ENCODE results near the gene TUB. TPM values are rescaled to one million over a fixed set of nuclear protein-coding genes. Genes with fewer than 3 reads are reported as not detected.

The TUB gene
- polyA plus RNA-seq, 3 donors: not detected

- Histone ChIP-seq H3K27ac (ENCODE audit: low read depth in 1 of 2, low read length in 2 of 2) (no peak overlapping the region), H2AFZ (ENCODE audit: insufficient read depth, low read depth, low read length, poor library complexity, severe bottlenecking) (no peak overlapping the region), H3K79me2 (ENCODE audit: insufficient read depth, low read length) (no peaks in the 10 kb centered on the region), H3K4me3 (replicated peaks in 1 of 3; ENCODE audit: low read depth in 2 of 3, low read length in 3 of 3) (no peak overlapping the region), H3K4me1 (ENCODE audit: control insufficient read depth in 1 of 2, insufficient read depth in 2 of 2, low read length in 2 of 2) (no peaks in the 10 kb centered on the region), H3K27me3 (ENCODE audit: control insufficient read depth in 2 of 2, insufficient read depth in 2 of 2, low read length in 2 of 2) (no peaks in the 10 kb centered on the region), H3K36me3 (replicated peaks in 1 of 2; ENCODE audit: control insufficient read depth in 1 of 2, insufficient read depth in 2 of 2, low read length in 2 of 2) (no peaks in the 10 kb centered on the region), H4K20me1 (ENCODE audit: insufficient read depth, low read length) (no peaks in the 10 kb centered on the region), H3K9ac (ENCODE audit: insufficient read depth, low read length, poor library complexity, severe bottlenecking) (no peak overlapping the region), H3K4me2 (replicated peaks; ENCODE audit: extremely low read depth, low read length, poor library complexity, severe bottlenecking) (no peak overlapping the region), H3K9me3 (replicated peaks in 1 of 2; ENCODE audit: control insufficient read depth in 1 of 2, insufficient read depth in 1 of 2, low read length in 2 of 2) (no peaks in the 10 kb centered on the region)
- 100% methylated on average over 2 of the region's 2 CpGs for WGBS (ENCODE audit: insufficient coverage)
- intact Hi-C loops (cut with micrococcal nuclease): no loop called here
- H3K27ac Mint-ChIP-seq: no peak overlapping the region
- peaks cover 0 to 2% (median 0%) of the 10 kb centered on the region in 3 donors for H3K27me3 Mint-ChIP-seq (ENCODE audit: low read depth in 3 of 3)
- no peak for TF ChIP-seq CTCF (IDR thresholded peaks at IDR 0.05)
- no peak for DNase-seq
- H3K9me3 Mint-ChIP-seq: peaks cover 2 to 12% (median 8%) of the 10 kb centered on the region in 7 donors
- no peak overlapping the region for H3K4me3 Mint-ChIP-seq
- no peaks in the 10 kb centered on the region for H3K4me1 Mint-ChIP-seq
- H3K36me3 Mint-ChIP-seq: no peaks in the 10 kb centered on the region
Observed at GRCh38 chr11:8138526-8138925, 57.5 kb downstream of the TUB start.

GRCh38 chr11:8149726-8150125, 68.7 kb downstream of the TUB start:
- Histone ChIP-seq H4K20me1 (ENCODE audit: insufficient read depth, low read length) (no peaks in the 10 kb centered on the region), H3K36me3 (replicated peaks in 1 of 2; ENCODE audit: control insufficient read depth in 1 of 2, insufficient read depth in 2 of 2, low read length in 2 of 2) (no peaks in the 10 kb centered on the region), H3K4me1 (ENCODE audit: control insufficient read depth in 1 of 2, insufficient read depth in 2 of 2, low read length in 2 of 2) (no peaks in the 10 kb centered on the region), H3K9me3 (replicated peaks in 1 of 2; ENCODE audit: control insufficient read depth in 1 of 2, insufficient read depth in 1 of 2, low read length in 2 of 2) (no peaks in the 10 kb centered on the region), H3K79me2 (ENCODE audit: insufficient read depth, low read length) (no peaks in the 10 kb centered on the region), H3K27ac (ENCODE audit: low read depth in 1 of 2, low read length in 2 of 2) (no peak overlapping the region), H3K4me3 (replicated peaks in 1 of 3; ENCODE audit: low read depth in 2 of 3, low read length in 3 of 3) (no peak overlapping the region), H3K4me2 (replicated peaks; ENCODE audit: extremely low read depth, low read length, poor library complexity, severe bottlenecking) (no peak overlapping the region), H2AFZ (ENCODE audit: insufficient read depth, low read depth, low read length, poor library complexity, severe bottlenecking) (no peak overlapping the region), H3K9ac (ENCODE audit: insufficient read depth, low read length, poor library complexity, severe bottlenecking) (no peak overlapping the region), H3K27me3 (ENCODE audit: control insufficient read depth in 2 of 2, insufficient read depth in 2 of 2, low read length in 2 of 2) (no peaks in the 10 kb centered on the region)
- H3K27me3 Mint-ChIP-seq (ENCODE audit: low read depth in 3 of 3): peaks cover 0 to 1% (median 1%) of the 10 kb centered on the region in 3 donors
- H3K9me3 Mint-ChIP-seq: peaks cover 0 to 5% (median 0%) of the 10 kb centered on the region in 7 donors
- DNase-seq: no peak
- no peaks in the 10 kb centered on the region for H3K4me1 Mint-ChIP-seq
- H3K36me3 Mint-ChIP-seq: no peaks in the 10 kb centered on the region
- WGBS (ENCODE audit: insufficient coverage): 93% methylated on average over 5 of the region's 6 CpGs
- H3K4me3 Mint-ChIP-seq: no peak overlapping the region
- intact Hi-C loops (cut with micrococcal nuclease): no loop called here
- TF ChIP-seq CTCF (IDR thresholded peaks at IDR 0.05): no peak
- H3K27ac Mint-ChIP-seq: no peak overlapping the region

Other genes starting within 250 kb of the TUB start
- not detected for gene OR10A6, start 149.9 kb upstream of the TUB start, polyA plus RNA-seq
- not detected for gene OR10A3, start 139.5 kb upstream of the TUB start, polyA plus RNA-seq
- gene NLRP10, start 115.8 kb upstream of the TUB start, polyA plus RNA-seq: not detected
- 100 to 1,000 TPM; 179 to 286 (median 243) TPM for gene EIF3F, start 93.9 kb upstream of the TUB start, polyA plus RNA-seq
- under 1 TPM in 1 of 3 donors, not detected in 2; 0.17 TPM for gene RIC3, start 87.8 kb downstream of the TUB start, polyA plus RNA-seq
- gene LMO1, start 182.7 kb downstream of the TUB start, polyA plus RNA-seq: not detected

Measured in CD14-positive monocyte (primary cell).